ENCODE data around the gene SMYD1. TPM values are rescaled to one million over a fixed set of nuclear protein-coding genes. Genes with fewer than 3 reads are reported as not detected.

The SMYD1 gene
- total RNA-seq, 1 experiment from 2014 or later = not detected

DNA sequence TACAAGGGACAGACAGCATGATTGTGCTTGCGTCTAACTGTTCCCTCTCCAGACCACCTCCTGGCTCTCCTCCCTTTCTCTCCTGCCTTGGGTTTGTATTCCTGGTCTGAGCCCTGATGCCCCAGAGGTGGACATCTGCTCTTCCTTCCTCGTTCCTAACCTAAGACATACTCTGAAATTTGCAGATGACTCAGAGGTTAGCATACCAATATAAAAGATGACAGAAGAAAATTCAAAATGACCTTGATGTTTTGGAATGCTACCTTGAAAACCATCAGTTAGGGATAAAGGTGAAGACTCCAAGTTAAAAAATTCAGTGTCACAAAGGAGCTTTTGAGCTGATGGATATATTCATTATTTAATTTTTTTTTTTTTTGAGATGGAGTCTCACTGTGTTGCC, 12.9 kb downstream of the SMYD1 start:
- intact Hi-C loops (cut with micrococcal nuclease; ENCODE audit: unreplicated experiment) (no loop called here), in situ Hi-C loops (cut with HindIII; ENCODE audit: low pct_unique_long_range_greater_than_20kb, low sequenced_read_pairs) (no loop called here)
- DNase-seq (ENCODE audit: low read depth, low spot score) (no peak), ATAC-seq (no peak)
- no peaks in the 10 kb centered on the region for H3K36me3 ChIP-seq (ENCODE audit: control insufficient read depth, insufficient read depth, low read length)
- ChIA-PET POLR2A (no interaction called here), CTCF (no interaction called here)
- no peak overlapping the region for H3K27ac ChIP-seq (ENCODE audit: low read length)
- no peaks in the 10 kb centered on the region for H3K4me1 ChIP-seq (ENCODE audit: control insufficient read depth, insufficient read depth, low read length)
- no peaks in the 10 kb centered on the region for H3K27me3 ChIP-seq (ENCODE audit: control insufficient read depth, insufficient read depth, low read length)
- TF ChIP-seq POLR2AphosphoS5 (IDR thresholded peaks at IDR 0.05; ENCODE audit: low read depth, low read length) (no peak), SIN3A (IDR thresholded peaks at IDR 0.05; ENCODE audit: borderline replicate concordance, insufficient read depth, low read depth, low read length) (no peak), TCF7L2 (IDR thresholded peaks at IDR 0.05; ENCODE audit: low read depth, low read length) (no peak)
- TF ChIP-seq, protein P1, sequence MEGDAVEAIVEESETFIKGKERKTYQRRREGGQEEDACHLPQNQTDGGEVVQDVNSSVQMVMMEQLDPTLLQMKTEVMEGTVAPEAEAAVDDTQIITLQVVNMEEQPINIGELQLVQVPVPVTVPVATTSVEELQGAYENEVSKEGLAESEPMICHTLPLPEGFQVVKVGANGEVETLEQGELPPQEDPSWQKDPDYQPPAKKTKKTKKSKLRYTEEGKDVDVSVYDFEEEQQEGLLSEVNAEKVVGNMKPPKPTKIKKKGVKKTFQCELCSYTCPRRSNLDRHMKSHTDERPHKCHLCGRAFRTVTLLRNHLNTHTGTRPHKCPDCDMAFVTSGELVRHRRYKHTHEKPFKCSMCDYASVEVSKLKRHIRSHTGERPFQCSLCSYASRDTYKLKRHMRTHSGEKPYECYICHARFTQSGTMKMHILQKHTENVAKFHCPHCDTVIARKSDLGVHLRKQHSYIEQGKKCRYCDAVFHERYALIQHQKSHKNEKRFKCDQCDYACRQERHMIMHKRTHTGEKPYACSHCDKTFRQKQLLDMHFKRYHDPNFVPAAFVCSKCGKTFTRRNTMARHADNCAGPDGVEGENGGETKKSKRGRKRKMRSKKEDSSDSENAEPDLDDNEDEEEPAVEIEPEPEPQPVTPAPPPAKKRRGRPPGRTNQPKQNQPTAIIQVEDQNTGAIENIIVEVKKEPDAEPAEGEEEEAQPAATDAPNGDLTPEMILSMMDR (IDR thresholded peaks at IDR 0.05) = no peak
- TF ChIP-seq, protein P2, sequence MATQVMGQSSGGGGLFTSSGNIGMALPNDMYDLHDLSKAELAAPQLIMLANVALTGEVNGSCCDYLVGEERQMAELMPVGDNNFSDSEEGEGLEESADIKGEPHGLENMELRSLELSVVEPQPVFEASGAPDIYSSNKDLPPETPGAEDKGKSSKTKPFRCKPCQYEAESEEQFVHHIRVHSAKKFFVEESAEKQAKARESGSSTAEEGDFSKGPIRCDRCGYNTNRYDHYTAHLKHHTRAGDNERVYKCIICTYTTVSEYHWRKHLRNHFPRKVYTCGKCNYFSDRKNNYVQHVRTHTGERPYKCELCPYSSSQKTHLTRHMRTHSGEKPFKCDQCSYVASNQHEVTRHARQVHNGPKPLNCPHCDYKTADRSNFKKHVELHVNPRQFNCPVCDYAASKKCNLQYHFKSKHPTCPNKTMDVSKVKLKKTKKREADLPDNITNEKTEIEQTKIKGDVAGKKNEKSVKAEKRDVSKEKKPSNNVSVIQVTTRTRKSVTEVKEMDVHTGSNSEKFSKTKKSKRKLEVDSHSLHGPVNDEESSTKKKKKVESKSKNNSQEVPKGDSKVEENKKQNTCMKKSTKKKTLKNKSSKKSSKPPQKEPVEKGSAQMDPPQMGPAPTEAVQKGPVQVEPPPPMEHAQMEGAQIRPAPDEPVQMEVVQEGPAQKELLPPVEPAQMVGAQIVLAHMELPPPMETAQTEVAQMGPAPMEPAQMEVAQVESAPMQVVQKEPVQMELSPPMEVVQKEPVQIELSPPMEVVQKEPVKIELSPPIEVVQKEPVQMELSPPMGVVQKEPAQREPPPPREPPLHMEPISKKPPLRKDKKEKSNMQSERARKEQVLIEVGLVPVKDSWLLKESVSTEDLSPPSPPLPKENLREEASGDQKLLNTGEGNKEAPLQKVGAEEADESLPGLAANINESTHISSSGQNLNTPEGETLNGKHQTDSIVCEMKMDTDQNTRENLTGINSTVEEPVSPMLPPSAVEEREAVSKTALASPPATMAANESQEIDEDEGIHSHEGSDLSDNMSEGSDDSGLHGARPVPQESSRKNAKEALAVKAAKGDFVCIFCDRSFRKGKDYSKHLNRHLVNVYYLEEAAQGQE (IDR thresholded peaks at IDR 0.05; ENCODE audit: insufficient read depth in 1 of 2, low read depth in 2 of 2, low read length in 1 of 2) = no peak
- BruUV-seq (replicated peaks) = no TSS peak
- no peaks in the 10 kb centered on the region for H3K9me3 ChIP-seq (ENCODE audit: control insufficient read depth, insufficient read depth, low read depth, low read length)
- H3K4me3 ChIP-seq (ENCODE audit: low read depth in 2 of 2, low read length in 2 of 2) = no peak overlapping the region

DNA sequence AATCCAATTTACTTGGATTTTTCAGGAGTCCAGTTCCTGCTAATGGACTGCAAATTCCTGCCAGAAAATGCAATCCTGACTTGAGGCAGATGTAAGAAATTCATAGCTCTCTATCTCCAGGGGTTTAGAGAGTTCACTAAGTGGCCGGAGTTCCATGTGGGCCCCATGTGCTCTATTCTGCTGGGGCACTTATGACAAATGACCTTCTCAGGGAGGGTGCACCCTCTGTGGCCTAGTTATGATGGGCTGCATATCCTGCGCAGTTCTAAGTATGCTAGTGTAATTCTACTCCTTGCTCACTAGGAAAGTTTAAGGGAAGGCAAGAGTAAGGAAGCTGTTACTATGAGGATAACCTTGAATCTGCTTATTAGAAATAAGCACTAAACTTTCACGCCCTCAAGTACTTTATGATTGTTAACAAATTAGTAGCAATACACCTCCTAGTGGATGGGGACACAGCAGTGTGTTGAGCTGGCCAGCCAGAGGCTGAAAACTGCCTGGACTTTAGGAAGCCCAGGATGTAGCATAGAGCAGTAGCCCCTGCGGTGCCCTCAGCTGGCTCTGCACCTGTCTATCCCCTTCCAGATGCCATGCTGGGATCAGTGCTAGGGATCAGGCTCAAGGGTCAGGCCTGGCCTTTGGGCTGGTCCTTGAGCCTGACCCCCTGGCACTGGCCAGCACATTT, 14.4 kb downstream of the SMYD1 start:
- H3K36me3 ChIP-seq (ENCODE audit: control insufficient read depth, insufficient read depth, low read length) = no peaks in the 10 kb centered on the region
- no peak overlapping the region for H3K4me3 ChIP-seq (ENCODE audit: low read depth in 2 of 2, low read length in 2 of 2)
- intact Hi-C loops (cut with micrococcal nuclease; ENCODE audit: unreplicated experiment) (no loop called here), in situ Hi-C loops (cut with HindIII; ENCODE audit: low pct_unique_long_range_greater_than_20kb, low sequenced_read_pairs) (no loop called here)
- no peak overlapping the region for H3K27ac ChIP-seq (ENCODE audit: low read length)
- DNase-seq (ENCODE audit: low read depth, low spot score) (no peak), ATAC-seq (no peak)
- no peaks in the 10 kb centered on the region for H3K4me1 ChIP-seq (ENCODE audit: control insufficient read depth, insufficient read depth, low read length)
- ChIA-PET CTCF (no interaction called here), POLR2A (no interaction called here)
- TF ChIP-seq, protein P2 (IDR thresholded peaks at IDR 0.05; ENCODE audit: insufficient read depth in 1 of 2, low read depth in 2 of 2, low read length in 1 of 2) = no peak
- TF ChIP-seq POLR2AphosphoS5 (IDR thresholded peaks at IDR 0.05; ENCODE audit: low read depth, low read length) = no peak
- no peaks in the 10 kb centered on the region for H3K9me3 ChIP-seq (ENCODE audit: control insufficient read depth, insufficient read depth, low read depth, low read length)
- H3K27me3 ChIP-seq (ENCODE audit: control insufficient read depth, insufficient read depth, low read length) = no peaks in the 10 kb centered on the region
- no TSS peak for BruUV-seq (replicated peaks)

All from Panc1 (cell line).